Hepatocyte (in vitro differentiated cells): Measurements from ENCODE around the gene MAST2.
"Not testable (repeated sequence)": the region's sequence is repeated elsewhere in the genome, so short reads cannot be mapped to it uniquely, and the experiment has no call there.

Experiments
- EZH2 ChIP-seq: fragments of 200-600 bp; sonication (generic); IDR thresholded peaks from 2 replicates; pipeline ENCODE4 v1.6.1; 2016; ENCODE audit warnings: antibody characterized with exemption, mild to moderate bottlenecking, borderline replicate concordance
- TF ChIP-seq, protein P1 (sequence below): fragments of 200-600 bp; sonication (generic); IDR thresholded peaks from 2 replicates; pipeline ENCODE4 v1.5.1; 2016; ENCODE audit warnings: antibody characterized with exemption, mild to moderate bottlenecking; ENCODE audit not compliant: poor library complexity

DNA sequence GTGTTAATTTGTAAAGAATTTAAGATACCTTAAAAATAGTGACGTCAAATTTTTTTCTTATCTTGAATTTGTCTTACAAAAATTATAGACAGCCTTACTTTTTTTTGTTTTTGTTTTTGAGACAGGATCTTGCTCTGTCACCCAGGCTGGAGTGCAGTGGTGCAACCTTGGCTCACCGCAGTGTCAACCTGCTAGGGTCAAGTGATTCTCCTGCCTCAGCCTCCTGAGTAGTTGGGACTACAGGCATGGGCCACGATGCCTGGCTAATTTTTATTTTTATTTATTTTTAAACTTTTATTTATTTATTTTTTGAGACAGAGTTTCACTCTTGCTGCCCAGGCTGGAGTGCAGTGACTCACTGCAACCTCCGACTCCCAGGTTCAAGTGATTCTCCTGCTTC, 40.6 kb downstream of the MAST2 start:
- TF ChIP-seq EZH2: not testable (repeated sequence)
- TF ChIP-seq, protein P1, sequence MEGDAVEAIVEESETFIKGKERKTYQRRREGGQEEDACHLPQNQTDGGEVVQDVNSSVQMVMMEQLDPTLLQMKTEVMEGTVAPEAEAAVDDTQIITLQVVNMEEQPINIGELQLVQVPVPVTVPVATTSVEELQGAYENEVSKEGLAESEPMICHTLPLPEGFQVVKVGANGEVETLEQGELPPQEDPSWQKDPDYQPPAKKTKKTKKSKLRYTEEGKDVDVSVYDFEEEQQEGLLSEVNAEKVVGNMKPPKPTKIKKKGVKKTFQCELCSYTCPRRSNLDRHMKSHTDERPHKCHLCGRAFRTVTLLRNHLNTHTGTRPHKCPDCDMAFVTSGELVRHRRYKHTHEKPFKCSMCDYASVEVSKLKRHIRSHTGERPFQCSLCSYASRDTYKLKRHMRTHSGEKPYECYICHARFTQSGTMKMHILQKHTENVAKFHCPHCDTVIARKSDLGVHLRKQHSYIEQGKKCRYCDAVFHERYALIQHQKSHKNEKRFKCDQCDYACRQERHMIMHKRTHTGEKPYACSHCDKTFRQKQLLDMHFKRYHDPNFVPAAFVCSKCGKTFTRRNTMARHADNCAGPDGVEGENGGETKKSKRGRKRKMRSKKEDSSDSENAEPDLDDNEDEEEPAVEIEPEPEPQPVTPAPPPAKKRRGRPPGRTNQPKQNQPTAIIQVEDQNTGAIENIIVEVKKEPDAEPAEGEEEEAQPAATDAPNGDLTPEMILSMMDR: not testable (repeated sequence)
